Colon (tissue), 2 donors: ENCODE measurements around the gene PARP3.

ENCODE experiments used
- FAIRE-seq: peaks from 2 replicates; lab custom pipeline; 2012; peaks lifted over from hg19 to GRCh38; lab: Jason Lieb, UNC
- donor health status: control.
- donor health status: control.

The PARP3 gene

DNA sequence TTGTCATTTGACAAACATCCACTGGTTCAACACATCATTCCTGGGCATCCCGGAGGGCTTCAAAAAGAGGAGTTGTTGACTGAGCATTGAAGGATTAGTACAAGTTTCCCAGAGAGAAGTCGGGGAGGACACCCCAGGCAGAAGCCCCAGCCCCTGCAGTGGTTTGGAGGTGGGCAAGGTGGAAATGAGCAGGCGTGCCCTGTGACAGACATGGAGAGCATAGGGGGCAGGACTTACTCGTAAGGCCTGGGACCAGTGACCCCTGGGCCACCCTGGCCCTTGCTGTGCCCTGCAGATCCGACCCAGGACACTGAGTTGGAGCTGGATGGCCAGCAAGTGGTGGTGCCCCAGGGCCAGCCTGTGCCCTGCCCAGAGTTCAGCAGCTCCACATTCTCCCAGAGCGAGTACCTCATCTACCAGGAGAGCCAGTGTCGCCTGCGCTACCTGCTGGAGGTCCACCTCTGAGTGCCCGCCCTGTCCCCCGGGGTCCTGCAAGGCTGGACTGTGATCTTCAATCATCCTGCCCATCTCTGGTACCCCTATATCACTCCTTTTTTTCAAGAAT, 5.9 kb downstream of the PARP3 start:
- no peak for FAIRE-seq

DNA sequence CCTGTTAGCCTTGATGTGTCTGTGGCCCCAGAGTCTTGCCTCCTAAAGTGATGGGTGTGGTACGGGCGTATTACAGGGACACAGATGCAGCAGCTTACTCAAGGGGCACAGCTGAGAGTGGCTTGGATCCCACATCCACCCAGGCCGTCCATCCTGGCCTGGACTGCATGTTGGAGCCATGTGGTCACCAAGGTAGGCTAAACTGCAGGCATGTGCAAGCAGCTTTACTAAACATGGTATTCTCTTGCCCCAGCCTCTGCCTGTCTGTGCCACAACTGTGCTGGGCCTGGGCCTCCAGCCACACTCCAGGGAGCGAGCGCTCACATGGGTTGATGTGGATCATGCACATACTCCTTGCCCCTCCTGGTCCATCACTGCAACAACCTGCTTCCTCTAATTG, 7.0 kb downstream of the PARP3 start:
- no peak for FAIRE-seq

DNA sequence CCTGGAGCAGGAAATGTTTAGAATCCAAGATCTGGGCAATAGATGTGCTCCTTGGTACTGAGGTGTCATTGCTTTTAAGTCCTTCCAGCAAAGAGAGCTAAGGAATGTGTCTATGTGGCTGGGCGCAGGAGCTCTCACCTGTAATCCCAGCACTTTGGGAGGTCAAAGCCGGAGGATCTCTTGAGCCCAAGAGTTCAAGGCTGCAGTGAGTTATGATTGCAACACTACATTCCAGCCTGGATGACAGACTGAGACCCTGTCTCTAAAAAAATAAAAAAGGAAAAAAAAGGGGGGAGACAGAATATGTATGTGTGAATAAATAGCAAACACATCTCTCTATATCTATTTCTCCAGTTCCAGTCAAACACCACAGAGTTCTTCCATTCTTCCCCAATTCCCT, 8.7 kb downstream of the PARP3 start:
- no peak for FAIRE-seq

DNA sequence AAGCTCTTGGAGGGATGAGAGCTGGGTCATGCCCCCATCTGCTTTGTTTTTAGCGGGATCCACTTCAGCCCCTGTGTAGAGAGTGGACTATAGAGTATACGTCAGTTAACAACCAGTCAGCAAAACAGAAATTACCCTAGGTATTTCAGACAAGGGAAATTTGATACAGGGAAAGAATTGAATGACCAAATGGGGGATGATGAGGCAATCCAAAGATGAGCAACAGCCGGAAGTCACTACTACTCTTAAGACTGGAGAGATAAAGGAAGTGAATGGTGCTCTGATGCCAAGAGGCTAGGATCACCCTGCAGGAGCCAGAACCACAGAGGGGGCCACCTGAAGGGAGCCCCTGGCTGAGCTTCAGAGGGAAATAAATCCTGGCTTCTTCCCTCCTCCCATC, 11.3 kb downstream of the PARP3 start:
- FAIRE-seq: no peak

DNA sequence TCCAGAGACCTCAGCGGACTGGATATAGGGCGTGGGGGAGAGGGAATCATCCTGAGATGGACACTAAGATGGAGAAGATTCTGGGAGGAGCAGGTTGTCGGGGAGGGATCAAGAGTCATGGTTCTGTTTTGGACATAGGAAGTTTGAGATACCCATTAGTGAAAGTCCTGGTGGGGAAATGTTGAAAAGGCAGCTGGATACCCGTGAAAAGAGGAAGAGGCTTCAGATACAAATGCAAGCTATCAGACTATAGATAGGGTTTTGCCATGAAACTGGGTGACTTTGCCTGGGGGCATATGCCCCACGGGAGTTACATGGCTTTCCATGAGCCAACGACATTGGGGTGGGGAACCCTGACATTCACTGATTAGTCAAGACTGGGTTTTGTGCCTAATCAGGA, 11.9 kb downstream of the PARP3 start:
- no peak for FAIRE-seq

DNA sequence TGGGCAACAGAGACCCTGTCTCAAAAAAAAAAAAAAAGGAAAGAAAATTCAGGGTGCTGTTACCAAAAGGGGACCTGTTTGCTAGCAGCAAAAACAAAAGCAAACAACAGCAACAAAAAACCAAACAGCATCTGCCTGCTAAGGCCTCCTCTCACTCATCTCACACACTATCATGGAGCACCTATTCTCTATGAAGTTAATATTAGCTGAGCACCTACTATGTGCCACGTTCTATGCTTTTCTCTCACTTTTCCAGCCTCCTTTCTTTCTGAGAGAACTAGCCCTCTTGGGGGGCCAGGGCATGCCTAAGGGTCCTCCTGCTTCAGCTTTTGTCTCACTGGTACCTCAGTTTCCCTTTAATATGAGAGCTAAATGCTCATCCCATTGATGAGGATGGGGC, 12.6 kb downstream of the PARP3 start:
- FAIRE-seq: no peak

DNA sequence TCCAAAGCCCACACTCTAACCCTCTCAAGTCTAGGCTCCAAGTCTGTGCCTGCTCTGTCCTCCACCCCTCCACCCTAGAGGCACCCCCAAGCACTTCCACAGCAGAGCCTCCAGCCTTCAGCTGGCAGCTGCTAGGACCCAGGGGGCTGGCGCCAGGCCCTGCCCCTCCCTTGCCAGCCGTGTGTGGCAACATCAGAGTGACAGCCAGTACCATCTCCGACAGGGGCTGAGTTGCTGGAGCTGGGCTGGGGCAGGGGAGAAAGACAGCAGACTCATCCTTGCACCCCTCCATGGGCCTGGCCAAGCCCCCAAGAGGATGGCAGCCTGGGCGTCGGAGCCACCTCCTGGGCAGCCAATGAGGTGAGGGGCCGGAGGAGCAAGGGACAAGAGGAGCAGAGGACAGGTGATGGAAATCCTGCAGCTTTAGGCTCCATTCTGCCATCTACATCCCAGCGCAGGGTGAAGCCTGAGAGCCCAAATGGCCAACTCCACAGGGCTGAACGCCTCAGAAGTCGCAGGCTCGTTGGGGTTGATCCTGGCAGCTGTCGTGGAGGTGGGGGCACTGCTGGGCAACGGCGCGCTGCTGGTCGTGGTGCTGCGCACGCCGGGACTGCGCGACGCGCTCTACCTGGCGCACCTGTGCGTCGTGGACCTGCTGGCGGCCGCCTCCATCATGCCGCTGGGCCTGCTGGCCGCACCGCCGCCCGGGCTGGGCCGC, 13.2 kb downstream of the PARP3 start, which contains the start of gene GPR62:
GPR62 (plus strand) TSS at position 207 of the 718 bp plus-strand sequence; CDS start at position 479, 272 bp downstream.
- FAIRE-seq: no peak

DNA sequence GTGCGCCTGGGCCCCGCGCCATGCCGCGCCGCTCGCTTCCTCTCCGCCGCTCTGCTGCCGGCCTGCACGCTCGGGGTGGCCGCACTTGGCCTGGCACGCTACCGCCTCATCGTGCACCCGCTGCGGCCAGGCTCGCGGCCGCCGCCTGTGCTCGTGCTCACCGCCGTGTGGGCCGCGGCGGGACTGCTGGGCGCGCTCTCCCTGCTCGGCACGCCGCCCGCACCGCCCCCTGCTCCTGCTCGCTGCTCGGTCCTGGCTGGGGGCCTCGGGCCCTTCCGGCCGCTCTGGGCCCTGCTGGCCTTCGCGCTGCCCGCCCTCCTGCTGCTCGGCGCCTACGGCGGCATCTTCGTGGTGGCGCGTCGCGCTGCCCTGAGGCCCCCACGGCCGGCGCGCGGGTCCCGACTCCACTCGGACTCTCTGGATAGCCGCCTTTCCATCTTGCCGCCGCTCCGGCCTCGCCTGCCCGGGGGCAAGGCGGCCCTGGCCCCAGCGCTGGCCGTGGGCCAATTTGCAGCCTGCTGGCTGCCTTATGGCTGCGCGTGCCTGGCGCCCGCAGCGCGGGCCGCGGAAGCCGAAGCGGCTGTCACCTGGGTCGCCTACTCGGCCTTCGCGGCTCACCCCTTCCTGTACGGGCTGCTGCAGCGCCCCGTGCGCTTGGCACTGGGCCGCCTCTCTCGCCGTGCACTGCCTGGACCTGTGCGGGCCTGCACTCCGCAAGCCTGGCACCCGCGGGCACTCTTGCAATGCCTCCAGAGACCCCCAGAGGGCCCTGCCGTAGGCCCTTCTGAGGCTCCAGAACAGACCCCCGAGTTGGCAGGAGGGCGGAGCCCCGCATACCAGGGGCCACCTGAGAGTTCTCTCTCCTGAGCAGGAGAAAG, 14.0 kb downstream of the PARP3 start:
- FAIRE-seq: no peak

DNA sequence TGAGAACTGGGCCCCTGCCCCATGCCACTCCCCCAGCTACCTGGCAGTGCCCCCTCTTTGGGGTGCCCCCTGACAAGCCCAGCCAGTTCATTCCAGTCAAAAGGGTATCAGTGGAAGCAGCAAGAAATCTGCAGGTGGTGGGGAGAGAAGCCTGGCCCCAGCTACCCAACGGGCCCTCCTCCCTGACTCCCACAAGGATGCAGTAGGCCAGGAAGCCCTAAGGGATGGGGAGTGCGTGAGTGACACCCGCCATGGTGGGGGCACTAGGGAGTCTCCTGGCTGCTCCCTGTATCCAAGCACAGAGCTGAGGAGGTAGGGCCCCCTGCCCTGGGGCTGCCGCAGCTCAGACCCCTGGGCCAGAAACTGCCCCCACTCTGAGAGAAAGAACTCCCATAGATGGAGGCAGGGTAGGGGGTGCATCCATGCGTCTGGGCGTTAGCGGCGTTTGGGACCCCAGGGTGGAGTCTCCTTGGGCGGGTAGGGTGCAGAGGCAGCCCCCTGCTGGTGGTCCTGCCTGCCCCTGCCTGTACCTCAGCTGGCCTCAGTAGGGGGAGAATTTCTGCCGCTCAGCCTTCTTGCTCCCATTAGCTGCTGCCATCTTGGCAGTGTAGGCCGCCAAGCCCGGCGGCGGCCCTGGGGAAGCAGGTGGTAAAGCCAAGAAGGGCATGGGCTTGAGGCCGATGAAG, 15.5 kb downstream of the PARP3 start:
- no peak for FAIRE-seq

DNA sequence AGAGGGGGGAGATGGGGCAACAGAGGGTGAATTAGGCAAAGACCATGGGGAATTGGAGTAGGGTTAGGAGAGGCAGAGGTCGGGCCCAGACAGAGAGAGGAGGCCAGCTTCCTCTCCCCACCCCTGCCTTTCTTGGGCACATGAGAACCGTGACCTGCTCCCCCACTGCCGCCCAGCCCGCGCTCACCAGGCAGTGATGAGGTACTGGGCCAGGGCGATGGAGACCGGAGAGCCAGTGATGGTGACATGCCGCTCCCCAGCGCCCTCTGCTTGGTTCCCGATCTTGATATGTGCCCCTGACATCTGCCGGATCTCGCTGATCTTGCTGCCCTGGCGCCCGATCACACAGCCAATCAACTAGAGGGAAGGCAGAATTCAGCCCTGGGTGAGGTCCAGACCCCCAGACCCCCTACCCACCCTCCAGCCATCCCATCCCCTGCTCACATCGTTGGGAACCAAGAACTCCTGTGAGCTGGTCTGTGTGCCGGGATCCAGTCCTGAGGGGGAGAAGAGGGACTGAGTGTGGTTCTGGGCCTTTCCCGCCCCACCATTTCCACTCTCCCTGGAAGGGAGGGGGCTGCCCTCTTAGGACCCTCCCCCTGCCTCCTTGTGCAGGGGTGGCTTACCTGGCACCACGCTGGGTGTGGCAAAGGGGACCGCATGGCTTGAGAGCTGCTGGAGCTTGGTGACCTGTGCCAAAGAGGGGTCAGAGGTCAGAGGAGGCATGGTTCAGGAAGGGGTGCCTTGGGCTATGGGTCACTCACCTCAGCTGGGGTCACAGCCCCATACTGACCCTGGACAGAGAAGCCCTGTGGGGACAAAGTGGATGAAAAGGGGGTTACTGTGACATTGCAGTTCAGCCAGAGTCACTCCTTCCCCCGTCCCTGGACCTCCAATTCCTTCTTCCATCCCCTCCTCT, 16.7 kb downstream of the PARP3 start:
- no peak for FAIRE-seq

DNA sequence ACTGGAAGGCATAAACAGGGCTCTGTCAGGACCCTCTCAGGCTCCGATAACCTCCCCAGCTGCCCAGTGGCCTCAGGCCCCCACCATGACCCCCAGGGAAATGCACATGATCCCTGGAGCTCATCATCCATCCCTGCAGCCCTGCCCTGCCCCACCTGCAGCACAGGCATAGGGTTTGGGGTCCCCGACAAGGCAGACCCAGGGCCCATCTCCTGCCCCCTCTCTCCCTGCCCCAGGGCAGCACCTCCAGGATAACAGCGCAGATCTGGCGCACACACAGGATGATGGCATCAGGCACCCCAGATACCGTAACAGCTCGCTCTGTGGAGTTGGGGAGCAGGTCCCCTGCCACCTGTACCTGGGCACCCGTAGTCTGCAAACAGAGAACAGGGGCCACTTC, 17.5 kb downstream of the PARP3 start:
- no peak for FAIRE-seq

DNA sequence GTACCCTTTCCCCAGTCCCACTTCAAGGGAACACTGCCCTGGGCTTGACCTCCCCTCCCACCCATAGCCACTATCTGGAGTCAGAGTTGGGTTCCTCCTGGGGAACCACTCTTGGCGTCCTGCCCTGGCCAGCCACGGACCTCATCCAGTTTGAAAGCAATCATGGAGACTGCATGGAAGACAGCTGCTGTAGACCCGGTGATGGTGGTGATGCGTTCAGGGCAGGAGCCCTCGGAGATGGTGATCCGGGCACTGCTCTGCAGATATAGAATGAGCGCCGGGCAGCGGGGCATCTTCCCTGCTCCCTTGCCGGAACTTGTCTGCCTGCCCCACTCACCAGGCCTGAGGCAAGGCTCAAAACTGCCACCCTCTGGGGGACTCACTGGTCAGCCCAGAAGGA, 18.2 kb downstream of the PARP3 start:
- FAIRE-seq: no peak

DNA sequence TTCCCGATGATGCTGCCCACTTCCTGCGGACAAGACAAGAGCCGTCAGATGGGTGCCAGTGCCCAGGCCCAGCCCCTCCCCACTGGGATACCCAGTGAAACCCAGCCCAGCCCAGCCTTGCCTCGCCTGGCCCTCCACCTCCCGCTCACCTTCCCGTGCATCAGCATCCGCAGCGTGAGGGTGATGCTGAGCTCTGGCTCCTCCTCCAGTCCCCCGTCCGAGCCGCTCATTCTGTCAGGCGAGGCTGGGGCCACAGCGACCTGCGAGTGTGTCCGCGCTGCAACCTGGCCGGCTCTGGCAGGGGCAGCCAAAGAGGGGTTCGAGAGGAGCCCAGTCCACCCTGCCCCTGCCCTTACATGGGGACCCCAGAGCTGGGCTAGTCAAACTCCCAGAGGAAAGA, 18.8 kb downstream of the PARP3 start:
- no peak for FAIRE-seq

DNA sequence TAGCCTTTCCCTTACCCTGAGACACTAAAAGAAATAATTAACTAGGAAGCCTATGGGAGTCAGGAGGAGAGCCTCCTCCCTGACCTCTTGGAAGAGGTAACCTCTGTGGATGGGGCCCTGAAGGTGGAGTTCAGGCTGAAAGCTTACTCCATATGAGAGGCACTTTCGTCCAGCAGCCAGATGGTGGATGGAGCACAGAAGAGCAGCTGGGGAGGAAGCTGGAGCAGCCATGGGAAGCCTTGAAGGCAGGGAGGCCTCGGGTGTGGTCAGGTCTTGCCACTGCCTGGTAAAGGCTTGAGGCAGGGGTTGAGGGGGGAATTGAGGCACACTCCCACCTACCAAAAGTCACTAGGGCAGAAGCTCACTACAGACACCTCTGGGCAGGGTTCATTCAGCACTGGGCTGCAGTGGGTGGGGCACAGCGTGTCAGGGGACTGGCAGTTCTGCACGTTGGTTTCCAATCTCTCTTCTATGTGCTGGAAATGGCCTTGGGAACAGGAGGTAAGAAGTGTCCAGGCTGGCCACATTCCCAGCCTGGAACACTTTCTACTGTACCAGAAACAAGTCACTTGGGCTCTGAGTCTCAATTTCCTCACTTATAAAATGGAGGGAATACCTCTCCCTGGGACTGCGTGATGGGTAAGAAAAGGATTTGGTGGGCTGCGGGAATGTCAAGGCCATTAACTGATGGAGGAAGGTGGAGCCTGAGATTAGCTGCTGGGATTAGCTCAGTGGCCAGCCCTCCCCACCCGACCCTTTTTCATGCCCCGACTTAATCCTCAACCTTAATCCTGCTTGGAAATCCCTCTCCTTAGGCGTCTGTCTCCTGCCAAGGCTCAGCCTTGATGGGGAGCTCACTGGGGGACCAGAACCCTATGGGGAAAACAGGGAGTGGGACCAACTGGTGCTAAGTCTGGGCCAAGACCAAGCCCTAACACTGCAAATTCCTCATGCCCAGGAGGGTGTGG, 19.7 kb downstream of the PARP3 start:
- FAIRE-seq: no peak

DNA sequence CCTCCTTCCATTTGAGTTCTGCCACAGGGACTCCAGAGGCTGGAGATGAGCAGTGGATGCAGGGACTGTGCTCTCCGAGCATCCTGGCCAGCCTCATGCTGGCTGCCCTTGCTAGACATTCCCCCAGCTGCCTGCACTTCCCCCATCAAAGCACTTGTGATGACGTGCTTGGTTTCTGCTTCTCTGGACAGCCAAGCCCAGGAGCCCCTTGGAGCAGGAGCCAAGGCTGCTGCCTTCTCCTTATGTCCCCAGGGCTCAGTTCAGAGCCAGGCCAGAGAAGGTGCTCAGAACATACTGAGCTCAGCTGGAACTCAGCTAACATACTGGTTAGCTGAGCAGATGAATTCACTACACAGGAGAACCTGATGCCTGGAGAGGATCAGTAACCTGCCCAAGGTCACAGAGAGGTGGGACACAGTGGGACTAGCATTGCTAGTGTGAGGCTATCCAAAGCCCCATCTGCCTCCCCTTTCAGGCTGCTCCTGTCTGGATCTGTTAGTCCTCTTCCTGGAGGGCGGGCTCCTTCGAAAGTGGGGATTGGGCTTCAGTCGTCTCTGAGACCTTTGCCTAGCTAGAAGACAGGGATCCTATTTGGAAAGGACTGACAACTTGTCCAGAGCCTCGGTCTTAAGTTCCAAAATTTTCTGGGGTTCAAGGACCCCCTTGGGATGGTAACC, 20.8 kb downstream of the PARP3 start:
- FAIRE-seq: no peak

DNA sequence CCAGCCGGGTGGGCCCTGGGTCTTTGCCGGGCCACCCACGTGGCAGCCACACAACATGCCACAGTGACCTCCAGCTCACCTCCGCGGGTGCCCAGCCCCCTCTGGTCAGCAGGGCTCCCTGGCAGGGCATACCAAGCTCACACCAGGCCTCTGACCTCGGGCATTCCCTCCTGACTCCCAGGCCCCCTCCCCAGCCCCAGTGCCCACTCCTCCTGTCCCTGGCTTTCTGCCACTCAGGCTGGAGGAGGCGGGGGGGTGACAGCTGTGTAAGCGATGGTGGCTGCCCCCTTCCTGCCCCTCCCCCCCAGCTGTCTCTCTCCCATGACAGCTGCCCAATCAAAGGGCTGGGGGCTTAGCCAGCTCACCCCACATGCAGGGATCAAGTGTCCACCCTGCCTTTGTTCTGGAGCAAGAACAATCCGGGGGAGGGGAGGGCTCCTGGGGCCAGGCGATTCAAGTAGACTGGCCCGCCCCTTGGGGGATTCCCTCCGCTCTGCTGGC, 21.8 kb downstream of the PARP3 start:
- no peak for FAIRE-seq

DNA sequence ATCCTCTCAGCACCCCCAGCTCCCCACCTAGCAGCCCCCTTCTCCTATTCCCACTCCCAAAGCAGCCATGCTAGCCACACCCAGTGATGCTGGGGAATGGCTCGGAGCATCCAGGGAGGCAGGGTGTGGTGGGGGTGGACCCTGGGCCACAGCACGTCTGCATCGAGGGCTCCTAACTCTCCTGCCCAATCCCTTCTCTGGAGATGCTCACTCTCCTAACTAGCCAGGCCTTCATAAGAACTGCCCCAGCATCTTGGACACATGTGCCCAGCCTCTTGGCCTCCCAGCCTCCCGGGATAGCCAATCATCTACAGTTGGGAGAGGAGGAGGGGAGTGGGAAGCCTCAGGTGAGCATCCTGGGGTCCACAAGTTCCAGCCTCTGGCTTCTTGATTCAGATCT, 22.4 kb downstream of the PARP3 start:
- FAIRE-seq: no peak

DNA sequence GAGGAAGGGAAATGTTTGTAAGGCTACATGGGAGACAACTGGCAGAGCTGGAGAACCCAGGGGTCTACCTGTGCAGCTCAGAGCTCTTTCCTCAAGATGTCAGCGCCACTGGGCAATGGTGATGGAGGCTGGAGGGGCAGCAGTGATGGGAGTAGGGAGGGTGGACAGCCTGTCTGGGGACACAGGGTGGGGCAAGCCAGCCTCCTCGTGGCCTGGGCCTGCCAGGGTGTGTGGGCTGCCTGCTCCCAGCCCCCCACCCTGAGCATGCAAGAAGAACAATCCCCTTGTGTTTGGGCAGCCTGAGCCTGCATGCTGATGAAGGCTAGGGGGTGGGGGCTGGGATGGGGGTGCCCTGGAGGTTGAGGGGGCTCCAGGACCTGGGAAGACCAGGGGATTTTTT, 23.9 kb downstream of the PARP3 start:
- no peak for FAIRE-seq

DNA sequence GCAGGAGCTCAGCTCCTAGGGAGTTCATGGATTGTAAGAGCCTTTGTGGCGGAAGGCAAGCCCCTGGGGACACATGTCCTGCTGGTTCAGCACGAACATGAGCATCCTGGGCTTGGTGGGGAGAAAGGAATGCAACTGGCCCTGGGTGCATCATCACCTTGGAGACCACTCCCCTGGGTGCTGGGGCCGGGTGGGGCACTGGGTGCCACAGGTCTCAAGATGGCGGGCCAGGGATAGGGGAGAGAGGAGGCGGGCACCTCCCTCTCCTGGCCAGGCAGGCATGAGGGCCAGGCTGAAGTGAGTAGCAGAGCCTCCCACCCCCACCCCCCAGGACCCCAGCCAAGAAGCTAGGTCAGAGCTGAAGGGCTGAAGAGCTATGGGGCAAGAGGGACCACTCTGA, 24.3 kb downstream of the PARP3 start:
- FAIRE-seq: no peak
